ENCODE data around the gene MAU2.
A peak's percentile ranks its signal among the peaks of the same experiment; 100 is the strongest.

MAU2 gene

DNA sequence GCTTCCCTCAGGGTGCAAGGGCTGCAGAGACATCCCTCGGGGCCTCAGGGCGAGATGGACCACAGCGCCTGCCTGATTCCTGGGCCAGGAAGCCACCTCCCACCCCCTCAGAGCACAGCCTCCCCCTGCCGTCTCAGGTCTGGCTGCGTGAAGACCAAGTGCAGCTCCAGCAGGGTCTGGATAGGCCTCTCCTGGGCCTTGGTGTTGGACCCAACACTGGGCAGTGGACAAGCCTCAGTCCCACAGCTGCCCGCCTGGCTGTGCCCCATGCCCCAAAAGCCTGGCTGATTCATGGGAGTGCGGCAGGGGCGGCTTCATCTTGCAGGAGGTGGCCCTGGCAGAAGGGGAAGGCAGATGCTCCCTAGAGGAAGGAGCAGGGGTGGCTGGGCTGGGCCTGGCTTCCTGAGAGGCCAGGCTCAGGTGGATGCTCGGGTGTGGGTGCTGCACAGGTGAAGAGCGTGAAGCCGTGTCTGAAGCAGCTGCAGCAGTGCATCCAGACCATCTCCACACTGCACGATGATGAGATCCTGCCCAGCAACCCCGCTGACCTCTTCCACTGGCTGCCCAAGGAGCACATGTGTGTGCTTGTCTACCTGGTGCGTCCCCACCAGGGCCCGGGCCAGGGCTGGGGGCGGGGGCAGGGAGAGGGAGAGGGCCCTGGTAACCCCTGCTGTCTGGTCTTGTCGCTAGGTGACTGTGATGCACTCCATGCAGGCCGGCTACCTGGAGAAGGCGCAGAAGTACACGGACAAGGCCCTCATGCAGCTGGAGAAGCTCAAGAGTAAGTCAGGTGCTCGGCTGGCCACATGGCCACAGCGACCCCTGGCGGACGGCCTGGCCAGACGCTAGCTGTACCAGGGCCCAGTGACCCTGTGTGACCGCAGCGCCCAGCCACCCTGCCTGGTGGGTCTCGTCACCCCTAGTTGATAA is 21.7 kb downstream of the MAU2 start:
- peak; percentile 58 for DNase-seq (ENCODE audit: low spot score)
- CTCF ChIA-PET, result interaction anchor here (0.6 to 1.6 kb wide), 4 partner anchors 9 to 1168 kb away, joined by 3 to 5 read pairs (median 3); no protein-coding TSS in a partner anchor
- H3K27ac ChIP-seq, result peak overlapping the region; percentile 16
- TF ChIP-seq, protein P1, sequence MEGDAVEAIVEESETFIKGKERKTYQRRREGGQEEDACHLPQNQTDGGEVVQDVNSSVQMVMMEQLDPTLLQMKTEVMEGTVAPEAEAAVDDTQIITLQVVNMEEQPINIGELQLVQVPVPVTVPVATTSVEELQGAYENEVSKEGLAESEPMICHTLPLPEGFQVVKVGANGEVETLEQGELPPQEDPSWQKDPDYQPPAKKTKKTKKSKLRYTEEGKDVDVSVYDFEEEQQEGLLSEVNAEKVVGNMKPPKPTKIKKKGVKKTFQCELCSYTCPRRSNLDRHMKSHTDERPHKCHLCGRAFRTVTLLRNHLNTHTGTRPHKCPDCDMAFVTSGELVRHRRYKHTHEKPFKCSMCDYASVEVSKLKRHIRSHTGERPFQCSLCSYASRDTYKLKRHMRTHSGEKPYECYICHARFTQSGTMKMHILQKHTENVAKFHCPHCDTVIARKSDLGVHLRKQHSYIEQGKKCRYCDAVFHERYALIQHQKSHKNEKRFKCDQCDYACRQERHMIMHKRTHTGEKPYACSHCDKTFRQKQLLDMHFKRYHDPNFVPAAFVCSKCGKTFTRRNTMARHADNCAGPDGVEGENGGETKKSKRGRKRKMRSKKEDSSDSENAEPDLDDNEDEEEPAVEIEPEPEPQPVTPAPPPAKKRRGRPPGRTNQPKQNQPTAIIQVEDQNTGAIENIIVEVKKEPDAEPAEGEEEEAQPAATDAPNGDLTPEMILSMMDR (conservative IDR thresholded peaks at IDR 0.05; ENCODE audit: low read depth), result peak; percentile 95
- POLR2A ChIA-PET (ENCODE audit: low non-redundant PET), result interaction anchor here (0.5 kb wide), 1 partner anchor 10 kb away, joined by 4 read pairs; no protein-coding TSS in a partner anchor

DNA sequence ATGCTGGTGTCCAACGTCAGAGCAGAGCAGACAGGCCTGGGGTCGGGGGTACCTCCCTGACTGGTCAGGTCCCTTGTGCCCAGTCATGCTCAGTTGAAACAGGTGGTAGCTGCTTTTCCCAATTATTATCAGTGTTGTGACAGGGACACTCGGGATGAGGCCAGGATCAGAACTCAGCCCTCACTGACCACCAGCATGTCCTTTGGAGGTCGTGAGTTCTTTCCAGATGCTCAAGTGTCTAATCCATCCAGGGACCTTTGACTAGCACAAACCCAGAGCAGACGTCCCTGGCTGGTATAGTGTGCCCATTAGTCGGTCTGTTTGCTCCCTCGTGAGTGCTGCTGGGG is 22.4 kb downstream of the MAU2 start:
- POLR2A ChIA-PET (ENCODE audit: low non-redundant PET), result interaction anchor here (0.5 kb wide), 1 partner anchor 10 kb away, joined by 4 read pairs; no protein-coding TSS in a partner anchor
- DNase-seq (ENCODE audit: low spot score), result no peak
- peak overlapping the region; percentile 16 for H3K27ac ChIP-seq
- CTCF ChIA-PET, result interaction anchor here (0.6 to 1.6 kb wide), 6 partner anchors 11 to 169 kb away, joined by 3 to 5 read pairs (median 3); no protein-coding TSS in a partner anchor
- TF ChIP-seq, protein P1 (conservative IDR thresholded peaks at IDR 0.05; ENCODE audit: low read depth), result peak; percentile 73

DNA sequence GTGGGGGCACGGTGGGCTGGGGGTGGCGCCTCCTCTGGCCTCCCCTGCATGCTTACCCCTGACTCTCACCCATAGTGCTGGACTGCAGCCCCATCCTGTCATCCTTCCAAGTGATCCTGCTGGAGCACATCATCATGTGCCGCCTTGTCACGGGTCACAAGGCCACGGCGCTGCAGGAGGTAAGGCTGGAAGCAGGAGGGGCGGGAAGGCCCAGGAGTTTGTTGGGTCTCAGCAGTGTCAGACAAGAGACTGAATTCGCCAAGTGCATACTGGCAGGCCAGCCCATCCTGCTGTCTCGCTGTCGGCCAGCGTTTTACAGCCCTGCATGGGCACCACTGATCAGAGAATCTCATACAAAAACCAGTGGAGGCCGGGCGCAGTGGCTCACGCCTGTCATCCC is 23.1 kb downstream of the MAU2 start:
- ChIA-PET CTCF (interaction anchor here (0.6 to 1.0 kb wide), 2 partner anchors 10 to 143 kb away, joined by 3 read pairs; no protein-coding TSS in a partner anchor), POLR2A (ENCODE audit: low non-redundant PET) (no interaction called here)
- no peak overlapping the region for H3K27ac ChIP-seq
- DNase-seq (ENCODE audit: low spot score), result no peak
- TF ChIP-seq, protein P1 (conservative IDR thresholded peaks at IDR 0.05; ENCODE audit: low read depth), result no peak

DNA sequence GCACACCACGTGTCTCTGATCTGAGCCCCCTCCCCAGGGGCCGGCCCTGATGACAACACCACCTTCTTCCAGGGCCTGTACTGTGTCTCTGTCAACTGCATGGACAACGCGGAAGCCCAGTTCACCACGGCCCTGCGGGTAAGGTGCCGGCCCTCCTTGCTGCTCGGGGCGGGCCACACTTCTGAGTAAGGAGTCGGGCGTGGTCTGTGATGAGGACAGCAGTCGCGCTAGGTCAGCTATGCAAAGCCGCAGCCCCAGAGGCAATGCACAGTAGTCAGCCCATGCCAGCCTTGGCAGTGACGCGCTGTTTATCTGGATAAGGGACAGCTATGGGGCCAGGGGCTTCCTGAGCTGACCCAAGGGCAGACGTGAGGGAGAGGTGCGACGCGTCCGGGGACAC is 24.6 kb downstream of the MAU2 start:
- no peak for DNase-seq (ENCODE audit: low spot score)
- CTCF ChIA-PET, result no interaction called here
- POLR2A ChIA-PET (ENCODE audit: low non-redundant PET), result no interaction called here
- TF ChIP-seq, protein P1 (conservative IDR thresholded peaks at IDR 0.05; ENCODE audit: low read depth), result no peak
- peak overlapping the region; percentile 17; the same call in 1 of the 2 replicates for H3K27ac ChIP-seq

DNA sequence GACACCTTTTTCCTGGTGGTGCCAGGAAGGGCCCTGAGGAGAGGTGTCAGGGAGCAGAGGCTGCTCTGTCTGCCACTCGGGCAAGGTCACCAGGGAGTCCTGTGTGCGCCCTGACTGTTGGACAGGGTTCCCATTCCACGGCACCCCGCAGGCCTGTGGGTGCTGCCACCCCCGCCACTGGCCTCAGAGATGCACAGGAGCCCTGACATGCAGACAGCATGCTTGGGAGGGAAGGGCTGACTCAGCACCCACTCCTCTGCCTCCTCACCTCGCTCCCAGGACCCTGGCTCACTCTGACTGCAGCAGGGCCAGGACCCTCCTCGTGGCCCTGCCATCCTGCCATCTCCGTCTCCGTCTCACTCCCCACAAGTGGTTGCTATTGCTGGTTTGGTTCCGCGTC is 25.3 kb downstream of the MAU2 start:
- peak overlapping the region; percentile 17 for H3K27ac ChIP-seq
- DNase-seq (ENCODE audit: low spot score), result no peak
- TF ChIP-seq, protein P1 (conservative IDR thresholded peaks at IDR 0.05; ENCODE audit: low read depth), result no peak
- POLR2A ChIA-PET (ENCODE audit: low non-redundant PET), result no interaction called here
- CTCF ChIA-PET, result no interaction called here

DNA sequence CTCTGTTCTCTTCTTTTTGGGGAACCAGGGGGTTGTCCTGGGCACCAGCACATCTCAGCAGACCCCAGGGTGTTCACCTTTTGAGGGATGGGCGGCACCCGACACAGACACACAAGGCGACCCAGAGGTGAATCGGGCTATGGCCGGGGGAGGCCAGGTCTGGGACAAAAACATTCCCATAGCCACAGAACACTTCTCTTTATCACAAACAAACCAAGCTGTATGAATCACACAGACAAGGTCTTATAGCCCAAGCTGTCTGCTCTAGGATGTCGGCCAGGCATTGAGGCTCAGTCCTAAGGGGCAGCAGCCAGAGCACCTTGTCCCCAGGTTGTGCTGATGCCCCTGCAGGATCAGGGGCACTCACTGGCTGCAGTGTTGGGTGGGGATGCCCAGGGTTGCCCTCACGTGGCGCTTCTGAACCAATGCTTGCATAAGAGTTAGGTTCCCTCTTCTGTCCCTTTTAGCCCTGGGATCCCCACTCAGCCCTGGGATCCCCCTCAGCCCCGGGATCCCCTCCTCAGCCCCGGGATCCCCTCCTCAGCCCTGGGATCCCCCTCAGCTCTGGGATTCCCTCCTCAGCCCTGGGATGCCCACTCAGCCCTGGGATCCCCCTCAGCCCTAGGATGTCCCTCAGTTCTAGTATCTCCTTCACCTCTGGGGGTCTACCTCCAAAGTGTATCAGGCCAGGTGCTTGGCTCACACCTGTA is 26.9 kb downstream of the MAU2 start:
- no peak for DNase-seq (ENCODE audit: low spot score)
- peak overlapping the region; percentile 17 for H3K27ac ChIP-seq
- CTCF ChIA-PET, result no interaction called here
- TF ChIP-seq, protein P1 (conservative IDR thresholded peaks at IDR 0.05; ENCODE audit: low read depth), result no peak
- POLR2A ChIA-PET (ENCODE audit: low non-redundant PET), result no interaction called here

Measured in RWPE1 (cell line).